Suppressor macrophage (primary cell): ENCODE results near the gene CASTOR1.

ENCODE experiments used
- DNase-seq, 4 experiments: peaks; one replicate each; pipeline ENCODE4 v3.0.0-alpha.2; 2020 to 2022

The CASTOR1 gene

GRCh38 chr22:30297991-30298701, 8.8 kb upstream of the CASTOR1 start:
- DNase-seq = no peak

- DNase-seq = no peak
Measured at GRCh38 chr22:30297276-30297990, 8.1 kb upstream of the CASTOR1 start.

GRCh38 chr22:30296833-30297232, 7.5 kb upstream of the CASTOR1 start:
- DNase-seq = no peak

- no peak for DNase-seq
Measured at GRCh38 chr22:30296324-30296723, 7.0 kb upstream of the CASTOR1 start.

GRCh38 chr22:30295576-30295975, 6.3 kb upstream of the CASTOR1 start:
- no peak for DNase-seq

GRCh38 chr22:30294830-30295229, 5.5 kb upstream of the CASTOR1 start:
- DNase-seq = no peak

- no peak for DNase-seq
Measured at GRCh38 chr22:30294066-30294465, 4.8 kb upstream of the CASTOR1 start.

- no peak for DNase-seq
Measured at GRCh38 chr22:30293026-30293425, 3.7 kb upstream of the CASTOR1 start.

- no peak for DNase-seq
Measured at GRCh38 chr22:30292069-30292970, 3.0 kb upstream of the CASTOR1 start.

- peak in 2 of 4 experiments; percentile 35 to 46 for DNase-seq
Measured at GRCh38 chr22:30291058-30291892, 2.0 kb upstream of the CASTOR1 start.

- no peak for DNase-seq
Measured at GRCh38 chr22:30290342-30291057, 1.2 kb upstream of the CASTOR1 start.

GRCh38 chr22:30289980-30290313, 642 bp upstream of the CASTOR1 start:
- no peak for DNase-seq

GRCh38 chr22:30288419-30289140, 725 bp downstream of the CASTOR1 start:
- no peak for DNase-seq

GRCh38 chr22:30287648-30288418, 1.5 kb downstream of the CASTOR1 start:
- peak; percentile 86 to 92 (median 88) for DNase-seq

GRCh38 chr22:30286813-30287647, 2.3 kb downstream of the CASTOR1 start:
- peak; percentile 67 to 86 (median 72) for DNase-seq

GRCh38 chr22:30286331-30286730, 3.0 kb downstream of the CASTOR1 start:
- DNase-seq = no peak

- DNase-seq = no peak
Measured at GRCh38 chr22:30285846-30286200, 3.5 kb downstream of the CASTOR1 start.

- no peak for DNase-seq
Measured at GRCh38 chr22:30285176-30285845, 4.0 kb downstream of the CASTOR1 start.

GRCh38 chr22:30284666-30285065, 4.6 kb downstream of the CASTOR1 start:
- DNase-seq = no peak
